ENCODE results near the gene MST1. TPM values are rescaled to one million over a fixed set of nuclear protein-coding genes. Genes with fewer than 3 reads are reported as not detected.
A peak's percentile ranks its signal among the peaks of the same experiment; 100 is the strongest.
"Not testable (repeated sequence)": the region's sequence is repeated elsewhere in the genome, so short reads cannot be mapped to it uniquely, and the experiment has no call there.

MST1 gene
- total RNA-seq, 4 donors from 2014 or later, result 12.2 to 116 (median 15.1) TPM

DNA sequence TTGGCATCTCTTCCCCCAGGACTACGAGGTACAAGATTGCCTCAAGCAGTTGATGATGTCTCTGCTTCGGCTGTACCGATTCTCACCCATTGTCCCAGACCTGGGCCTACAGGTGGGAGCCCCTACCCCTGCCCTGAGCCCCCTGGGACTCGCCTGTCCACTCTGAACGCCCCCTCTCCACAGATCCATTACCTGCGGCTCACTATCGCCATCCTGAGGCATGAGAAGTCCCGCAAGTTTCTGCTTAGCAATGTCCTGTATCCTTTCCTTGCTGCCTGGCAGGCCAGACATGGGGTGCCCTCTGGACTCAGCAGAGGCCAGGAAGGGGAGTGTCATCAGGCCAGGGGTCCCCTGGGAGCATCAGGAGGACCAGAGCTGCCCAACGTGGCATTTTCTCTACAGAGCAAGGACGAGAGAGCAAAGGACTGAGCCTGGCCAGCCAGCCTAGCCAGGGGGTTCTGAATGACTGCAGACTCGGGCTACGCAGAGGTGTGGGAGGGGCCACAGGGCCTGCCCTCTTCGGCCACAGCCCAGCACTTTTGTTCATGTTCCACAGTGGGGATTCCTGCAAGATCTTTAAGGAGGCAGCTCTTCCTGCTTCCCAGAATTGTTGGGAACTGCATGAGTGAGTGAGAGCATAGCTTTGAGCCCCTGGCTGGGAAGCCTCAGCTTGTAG, 11.3 kb upstream of the MST1 start:
- WGBS, 2 donors (ENCODE audit: low coverage in 1 of 2), result 79% methylated on average over 13 of the region's 13 CpGs; no CpG with 5 or more reads in 1 of the 2 donors
- in situ Hi-C loops (cut with MboI; ENCODE audit: low pct_ligation_motif_present in 1 of 4, low pct_unique_long_range_greater_than_20kb in 1 of 4, low sequenced_read_pairs in 3 of 4) (loop anchor here in 1 of 4 donors (10.0 kb wide), 1 partner anchor 144 kb away; no protein-coding TSS in a partner anchor), intact Hi-C loops (cut with DNase I; ENCODE audit: low total_unique reads) (loop anchor here (10.0 kb wide), 2 partner anchors 144 to 204 kb away; partner anchors contain the start of gene MST1R)
- no peaks in the 10 kb centered on the region for H3K4me1 ChIP-seq
- no peak overlapping the region for H3K4me3 ChIP-seq
- no peaks in the 10 kb centered on the region for H3K27me3 ChIP-seq
- no peak overlapping the region for H3K27ac ChIP-seq
- peaks cover 0 to 10% (median 0%) of the 10 kb centered on the region in 4 donors for H3K36me3 ChIP-seq
- TF ChIP-seq POLR2A (IDR thresholded peaks at IDR 0.05), result no peak
- no peak for TF ChIP-seq EP300 (IDR thresholded peaks at IDR 0.05; ENCODE audit: low read depth)
- no peak for TF ChIP-seq POLR2AphosphoS5 (IDR thresholded peaks at IDR 0.05)
- no peak for TF ChIP-seq CTCF (IDR thresholded peaks at IDR 0.05)
- DNase-seq, result no peak
- H3K9me3 ChIP-seq, result no peaks in the 10 kb centered on the region

GRCh38 chr3:49700014-49700413, 10.7 kb upstream of the MST1 start:
- Histone ChIP-seq H3K4me1 (no peaks in the 10 kb centered on the region), H3K27me3 (no peaks in the 10 kb centered on the region), H3K9me3 (no peaks in the 10 kb centered on the region), H3K36me3 (peaks cover 0 to 10% (median 0%) of the 10 kb centered on the region in 4 donors), H3K4me3 (no peak overlapping the region), H3K27ac (no peak overlapping the region)
- TF ChIP-seq CTCF (IDR thresholded peaks at IDR 0.05) (no peak), POLR2AphosphoS5 (IDR thresholded peaks at IDR 0.05) (no peak), EP300 (IDR thresholded peaks at IDR 0.05; ENCODE audit: low read depth) (no peak), POLR2A (IDR thresholded peaks at IDR 0.05) (no peak)
- intact Hi-C loops (cut with DNase I; ENCODE audit: low total_unique reads), result loop anchor here (10.0 kb wide), 2 partner anchors 145 to 205 kb away; partner anchors contain the start of gene MST1R
- 81% methylated on average over 8 of the region's 8 CpGs; no CpG with 5 or more reads in 1 of the 2 donors for WGBS, 2 donors (ENCODE audit: low coverage in 1 of 2)
- no peak for DNase-seq
- in situ Hi-C loops (cut with MboI; ENCODE audit: low pct_ligation_motif_present in 1 of 4, low pct_unique_long_range_greater_than_20kb in 1 of 4, low sequenced_read_pairs in 3 of 4), result loop anchor here in 1 of 4 donors (10.0 kb wide), 1 partner anchor 145 kb away; no protein-coding TSS in a partner anchor

GRCh38 chr3:49699281-49699979, 10.2 kb upstream of the MST1 start:
- in situ Hi-C loops (cut with MboI; ENCODE audit: low pct_ligation_motif_present in 1 of 4, low pct_unique_long_range_greater_than_20kb in 1 of 4, low sequenced_read_pairs in 3 of 4), result no loop called here
- TF ChIP-seq CTCF (IDR thresholded peaks at IDR 0.05), result no peak
- TF ChIP-seq POLR2A (IDR thresholded peaks at IDR 0.05), result no peak
- TF ChIP-seq EP300 (IDR thresholded peaks at IDR 0.05; ENCODE audit: low read depth), result no peak
- no peak for TF ChIP-seq POLR2AphosphoS5 (IDR thresholded peaks at IDR 0.05)
- intact Hi-C loops (cut with DNase I; ENCODE audit: low total_unique reads), result no loop called here
- no peaks in the 10 kb centered on the region for H3K9me3 ChIP-seq
- no peak overlapping the region for H3K27ac ChIP-seq
- H3K4me3 ChIP-seq, result no peak overlapping the region
- DNase-seq, result no peak
- 86% methylated on average over 13 of the region's 16 CpGs; no CpG with 5 or more reads in 1 of the 2 donors for WGBS, 2 donors (ENCODE audit: low coverage in 1 of 2)
- peaks cover 0 to 10% (median 0%) of the 10 kb centered on the region in 4 donors for H3K36me3 ChIP-seq
- H3K27me3 ChIP-seq, result no peaks in the 10 kb centered on the region
- no peaks in the 10 kb centered on the region for H3K4me1 ChIP-seq

DNA sequence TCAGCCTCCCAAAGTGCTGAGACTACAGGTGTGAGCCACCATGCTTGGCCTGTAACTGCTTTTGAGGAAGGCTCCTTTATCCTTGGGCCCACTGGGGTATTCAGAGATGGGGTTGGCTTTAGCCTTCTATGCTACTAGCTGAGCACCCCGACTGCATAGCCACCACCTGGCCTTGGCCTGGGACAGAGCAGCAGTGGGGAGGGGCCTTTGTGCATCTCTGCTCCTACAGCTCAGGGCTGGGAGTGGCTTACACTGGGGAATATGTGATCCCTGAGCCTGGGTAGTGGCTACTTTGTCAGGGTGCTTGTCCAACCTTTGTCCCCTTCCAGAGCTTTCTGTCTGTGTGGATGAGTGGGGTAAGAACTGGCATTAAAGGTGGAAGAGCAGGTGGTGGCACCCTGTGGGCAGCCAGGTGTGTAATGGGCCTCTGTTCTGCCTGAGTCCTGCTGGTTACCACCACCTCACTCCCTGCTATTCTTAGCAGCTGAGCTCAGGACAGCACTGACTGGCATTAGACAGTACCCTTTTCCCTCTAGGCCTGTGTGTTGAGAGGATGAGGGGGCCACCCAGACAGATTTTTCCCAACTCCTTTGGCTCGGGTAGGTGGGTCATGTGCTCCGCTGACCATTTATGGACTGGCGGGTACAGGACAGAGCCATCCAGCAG, 6.2 kb upstream of the MST1 start:
- peaks cover 8 to 15% (median 8%) of the 10 kb centered on the region in 4 donors for H3K4me1 ChIP-seq
- DNase-seq, result not testable (repeated sequence)
- WGBS, 2 donors (ENCODE audit: low coverage in 1 of 2), result 69% methylated on average over 4 of the region's 4 CpGs; no CpG with 5 or more reads in 1 of the 2 donors

GRCh38 chr3:49694409-49695070, 5.3 kb upstream of the MST1 start:
- DNase-seq; intact Hi-C loops (cut with DNase I; ENCODE audit: low total_unique reads); H3K36me3 ChIP-seq; H3K27ac ChIP-seq; H3K9me3 ChIP-seq; H3K27me3 ChIP-seq; in situ Hi-C loops (cut with MboI; ENCODE audit: low pct_ligation_motif_present in 1 of 4, low pct_unique_long_range_greater_than_20kb in 1 of 4, low sequenced_read_pairs in 3 of 4); H3K4me3 ChIP-seq: not testable (repeated sequence)
- 67% methylated on average over 6 of the region's 6 CpGs; no CpG with 5 or more reads in 1 of the 2 donors for WGBS, 2 donors (ENCODE audit: low coverage in 1 of 2)
- peaks cover 8 to 22% (median 16%) of the 10 kb centered on the region in 4 donors for H3K4me1 ChIP-seq

More for the DNA sequence above, 6.2 kb upstream of the MST1 start:
- H3K27me3 ChIP-seq; intact Hi-C loops (cut with DNase I; ENCODE audit: low total_unique reads); H3K9me3 ChIP-seq; H3K4me3 ChIP-seq; H3K36me3 ChIP-seq; H3K27ac ChIP-seq; in situ Hi-C loops (cut with MboI; ENCODE audit: low pct_ligation_motif_present in 1 of 4, low pct_unique_long_range_greater_than_20kb in 1 of 4, low sequenced_read_pairs in 3 of 4): not testable (repeated sequence)

DNA sequence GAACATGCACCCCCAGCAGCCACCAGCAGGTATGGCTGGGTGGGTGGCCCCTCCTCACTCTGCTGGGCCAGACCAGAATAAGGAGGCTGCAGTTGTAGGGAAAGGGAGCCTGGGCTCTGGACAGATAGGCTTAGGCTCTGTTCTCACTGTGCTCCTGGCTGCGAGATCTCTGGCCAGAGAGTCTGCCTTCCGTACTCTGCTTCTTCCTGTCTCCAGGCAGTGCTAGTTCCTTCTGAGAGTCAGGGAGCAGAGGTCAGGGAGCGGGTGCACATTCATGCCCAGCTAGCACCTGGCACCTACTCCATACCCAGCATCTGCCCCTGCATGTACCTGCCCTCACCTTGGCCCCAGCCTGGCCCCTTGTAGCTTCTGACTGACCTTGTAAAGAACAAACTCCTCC, 2.2 kb upstream of the MST1 start:
- intact Hi-C loops (cut with DNase I; ENCODE audit: low total_unique reads); H3K9me3 ChIP-seq; H3K36me3 ChIP-seq; in situ Hi-C loops (cut with MboI; ENCODE audit: low pct_ligation_motif_present in 1 of 4, low pct_unique_long_range_greater_than_20kb in 1 of 4, low sequenced_read_pairs in 3 of 4); H3K27ac ChIP-seq; H3K4me3 ChIP-seq; H3K27me3 ChIP-seq: not testable (repeated sequence)
- peaks cover 11 to 37% (median 23%) of the 10 kb centered on the region in 4 donors for H3K4me1 ChIP-seq
- WGBS, 2 donors (ENCODE audit: low coverage in 1 of 2), result 69% methylated on average over 3 of the region's 3 CpGs; no CpG with 5 or more reads in 1 of the 2 donors
- peak; percentile 72 for DNase-seq

Data from transverse colon (tissue), 4 donors.